Measurements from ENCODE around the gene AKAP6. TPM values are rescaled to one million over a fixed set of nuclear protein-coding genes. Genes with fewer than 3 reads are reported as not detected.

The AKAP6 gene
- total and polyA plus RNA-seq, 2 of the 8 experiments (the other 6 are each of a cell fraction or from before 2014, with no cell fraction given), result 0.09 to 0.89 TPM

DNA sequence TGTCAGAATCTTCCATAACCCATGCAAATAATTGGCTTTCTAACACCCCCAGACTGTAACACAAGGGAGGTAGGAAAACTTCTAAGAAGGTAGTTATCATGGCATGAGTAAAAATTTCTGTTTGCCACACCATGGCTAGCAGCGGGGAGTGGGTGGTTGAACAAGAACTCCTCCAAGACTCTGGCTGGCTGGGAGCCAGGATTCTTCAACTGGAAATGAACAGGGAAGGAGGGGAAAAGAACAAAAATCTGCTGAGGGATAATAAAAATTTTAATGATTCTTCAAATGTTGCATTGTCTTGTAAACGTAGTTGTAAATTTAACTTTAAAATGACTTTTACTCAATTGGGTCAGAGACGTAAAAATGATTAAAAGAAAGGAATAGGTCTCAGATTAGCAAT lies 78.9 kb downstream of the AKAP6 start:
- Histone ChIP-seq H3K4me1 (replicated peaks in 1 of 4; ENCODE audit: control insufficient read depth in 3 of 4, insufficient read depth in 4 of 4, low read length in 3 of 4) (no peaks in the 10 kb centered on the region), H3K27ac (ENCODE audit: low read depth, low read length) (no peak overlapping the region), H3K79me2 (ENCODE audit: control insufficient read depth in 1 of 2, insufficient read depth in 2 of 2, low read length in 2 of 2) (no peaks in the 10 kb centered on the region), H2BK12ac (ENCODE audit: low read depth, low read length) (no peak overlapping the region), H3K23me2 (ENCODE audit: low read depth, low read length) (no peaks in the 10 kb centered on the region), H2BK20ac (ENCODE audit: low read length) (no peak overlapping the region), H4K91ac (replicated peaks; ENCODE audit: insufficient read length, low read length) (no peak overlapping the region), H3K27me3 (replicated peaks in 1 of 4; ENCODE audit: control insufficient read depth in 3 of 4, extremely low read depth in 1 of 4, insufficient read depth in 3 of 4, low read length in 3 of 4) (no peaks in the 10 kb centered on the region), H4K20me1 (replicated peaks in 1 of 2; ENCODE audit: control insufficient read depth in 1 of 2, insufficient read depth in 2 of 2, low read length in 2 of 2) (no peaks in the 10 kb centered on the region), H2BK5ac (ENCODE audit: low read depth, low read length) (no peak overlapping the region), H3K4me3 (ENCODE audit: extremely low read depth in 1 of 4, insufficient read depth in 2 of 4, low read depth in 3 of 4, low read length in 4 of 4) (no peak overlapping the region), H3K23ac (ENCODE audit: insufficient read length) (no peak overlapping the region), H2AK5ac (ENCODE audit: low read depth, low read length) (no peak overlapping the region), H2BK15ac (ENCODE audit: low read length) (no peak overlapping the region), H3K79me1 (ENCODE audit: low read depth, low read length) (no peaks in the 10 kb centered on the region), H2AFZ (ENCODE audit: low read length) (no peak overlapping the region), H3K9me3 (ENCODE audit: insufficient read depth in 2 of 2, low read depth in 1 of 2, low read length in 1 of 2) (no peaks in the 10 kb centered on the region), H4K5ac (ENCODE audit: insufficient read length, low read depth, low read length) (no peak overlapping the region), H3K36me3 (ENCODE audit: control insufficient read depth in 2 of 4, insufficient read depth in 4 of 4, low read length in 3 of 4) (no peaks in the 10 kb centered on the region), H4K8ac (ENCODE audit: extremely low read depth, insufficient read depth, low read length) (no peak overlapping the region), H3K4me2 (ENCODE audit: insufficient read depth in 1 of 2, low read depth in 2 of 2, low read length in 2 of 2) (no peak overlapping the region), H3K56ac (replicated peaks; ENCODE audit: insufficient read length, low read depth, low read length) (no peak overlapping the region), H3K14ac (ENCODE audit: insufficient read length) (no peak overlapping the region), H3K18ac (ENCODE audit: extremely low read depth, low read length) (no peak overlapping the region), H3K9ac (replicated peaks in 1 of 4; ENCODE audit: extremely low read depth in 1 of 4, low read depth in 3 of 4, low read length in 3 of 4) (no peak overlapping the region), H3K4ac (replicated peaks; ENCODE audit: insufficient read length, low read depth, low read length) (no peak overlapping the region), H2BK120ac (replicated peaks; ENCODE audit: low read depth, low read length) (no peak overlapping the region)
- POLR2A ChIA-PET (ENCODE audit: partially characterized antibody), result no interaction called here
- FAIRE-seq (no peak), DNase-seq (ENCODE audit: low read depth in 1 of 2, low spot score in 2 of 2) (no peak)
- 76% methylated on average over 3 of the region's 3 CpGs; no CpG with 5 or more reads in 1 of the 2 experiments for WGBS, 2 experiments (ENCODE audit: extremely low coverage in 1 of 2, insufficient coverage in 1 of 2, insufficient read length in 1 of 2, insufficient replicate concordance in 2 of 2, low coverage in 1 of 2, low lambda C conversion rate in 2 of 2, missing lambda C conversion rate in 1 of 2)
- CTCF ChIA-PET (ENCODE audit: partially characterized antibody), result no interaction called here
- TF ChIP-seq EP300 (IDR thresholded peaks at IDR 0.05; ENCODE audit: borderline replicate concordance in 1 of 2, low read depth in 2 of 2, low read length in 2 of 2) (no peak), SIN3A (conservative IDR thresholded peaks at IDR 0.05 in 1 of 2, IDR thresholded peaks at IDR 0.05 in 1 of 2; ENCODE audit: low read depth in 1 of 2, low read length in 2 of 2) (no peak), ASH2L (IDR thresholded peaks at IDR 0.05; ENCODE audit: low read length) (no peak), TAF1 (IDR thresholded peaks at IDR 0.05; ENCODE audit: low read depth, low read length) (no peak), TBP (IDR thresholded peaks at IDR 0.05; ENCODE audit: low read depth, low read length) (no peak), NANOG (IDR thresholded peaks at IDR 0.05; ENCODE audit: insufficient read depth, low read depth, low read length, poor library complexity, severe bottlenecking) (no peak), BRCA1 (IDR thresholded peaks at IDR 0.05; ENCODE audit: low read depth, low read length) (no peak), BCL11A (IDR thresholded peaks at IDR 0.05; ENCODE audit: low read depth in 2 of 2, low read length in 2 of 2) (no peak)
- TF ChIP-seq, protein P1, sequence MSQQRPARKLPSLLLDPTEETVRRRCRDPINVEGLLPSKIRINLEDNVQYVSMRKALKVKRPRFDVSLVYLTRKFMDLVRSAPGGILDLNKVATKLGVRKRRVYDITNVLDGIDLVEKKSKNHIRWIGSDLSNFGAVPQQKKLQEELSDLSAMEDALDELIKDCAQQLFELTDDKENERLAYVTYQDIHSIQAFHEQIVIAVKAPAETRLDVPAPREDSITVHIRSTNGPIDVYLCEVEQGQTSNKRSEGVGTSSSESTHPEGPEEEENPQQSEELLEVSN (IDR thresholded peaks at IDR 0.05), result no peak
- TF ChIP-seq, protein P2, sequence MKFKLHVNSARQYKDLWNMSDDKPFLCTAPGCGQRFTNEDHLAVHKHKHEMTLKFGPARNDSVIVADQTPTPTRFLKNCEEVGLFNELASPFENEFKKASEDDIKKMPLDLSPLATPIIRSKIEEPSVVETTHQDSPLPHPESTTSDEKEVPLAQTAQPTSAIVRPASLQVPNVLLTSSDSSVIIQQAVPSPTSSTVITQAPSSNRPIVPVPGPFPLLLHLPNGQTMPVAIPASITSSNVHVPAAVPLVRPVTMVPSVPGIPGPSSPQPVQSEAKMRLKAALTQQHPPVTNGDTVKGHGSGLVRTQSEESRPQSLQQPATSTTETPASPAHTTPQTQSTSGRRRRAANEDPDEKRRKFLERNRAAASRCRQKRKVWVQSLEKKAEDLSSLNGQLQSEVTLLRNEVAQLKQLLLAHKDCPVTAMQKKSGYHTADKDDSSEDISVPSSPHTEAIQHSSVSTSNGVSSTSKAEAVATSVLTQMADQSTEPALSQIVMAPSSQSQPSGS (IDR thresholded peaks at IDR 0.05; ENCODE audit: low read length), result no peak
